Measurements from ENCODE around the gene GALNTL6. TPM values are rescaled to one million over a fixed set of nuclear protein-coding genes. Genes with fewer than 3 reads are reported as not detected.

GALNTL6 gene
- polyA plus RNA-seq, 1 donor from 2014 or later: 14.9 TPM

GRCh38 chr4:172892300-172892699 lies 1079.1 kb downstream of the GALNTL6 start:
- Histone ChIP-seq H3K27me3 (ENCODE audit: insufficient read depth, low read depth, low read length) (no peaks in the 10 kb centered on the region), H3F3A (ENCODE audit: insufficient read depth, low read length, poor library complexity, severe bottlenecking) (no peaks in the 10 kb centered on the region), H3K9me3 (ENCODE audit: low read length) (no peaks in the 10 kb centered on the region), H2AFZ (ENCODE audit: low read depth, low read length) (no peak overlapping the region), H3K4me3 (ENCODE audit: low read length) (no peak overlapping the region), H3K9me2 (ENCODE audit: insufficient read depth, low read length) (no peaks in the 10 kb centered on the region), H3K4me2 (ENCODE audit: low read length) (no peak overlapping the region), H3K79me2 (replicated peaks; ENCODE audit: insufficient read depth, low read length) (no peaks in the 10 kb centered on the region), H3K9ac (ENCODE audit: low read length) (no peak overlapping the region), H3K36me3 (ENCODE audit: insufficient read depth, low read length) (no peaks in the 10 kb centered on the region), H4K20me1 (ENCODE audit: insufficient read depth) (no peaks in the 10 kb centered on the region), H3K27ac (ENCODE audit: low read length) (no peak overlapping the region)
- TF ChIP-seq, protein P1, sequence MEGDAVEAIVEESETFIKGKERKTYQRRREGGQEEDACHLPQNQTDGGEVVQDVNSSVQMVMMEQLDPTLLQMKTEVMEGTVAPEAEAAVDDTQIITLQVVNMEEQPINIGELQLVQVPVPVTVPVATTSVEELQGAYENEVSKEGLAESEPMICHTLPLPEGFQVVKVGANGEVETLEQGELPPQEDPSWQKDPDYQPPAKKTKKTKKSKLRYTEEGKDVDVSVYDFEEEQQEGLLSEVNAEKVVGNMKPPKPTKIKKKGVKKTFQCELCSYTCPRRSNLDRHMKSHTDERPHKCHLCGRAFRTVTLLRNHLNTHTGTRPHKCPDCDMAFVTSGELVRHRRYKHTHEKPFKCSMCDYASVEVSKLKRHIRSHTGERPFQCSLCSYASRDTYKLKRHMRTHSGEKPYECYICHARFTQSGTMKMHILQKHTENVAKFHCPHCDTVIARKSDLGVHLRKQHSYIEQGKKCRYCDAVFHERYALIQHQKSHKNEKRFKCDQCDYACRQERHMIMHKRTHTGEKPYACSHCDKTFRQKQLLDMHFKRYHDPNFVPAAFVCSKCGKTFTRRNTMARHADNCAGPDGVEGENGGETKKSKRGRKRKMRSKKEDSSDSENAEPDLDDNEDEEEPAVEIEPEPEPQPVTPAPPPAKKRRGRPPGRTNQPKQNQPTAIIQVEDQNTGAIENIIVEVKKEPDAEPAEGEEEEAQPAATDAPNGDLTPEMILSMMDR (IDR thresholded peaks at IDR 0.05; ENCODE audit: poor library complexity, severe bottlenecking): no peak
- TF ChIP-seq TAF1 (IDR thresholded peaks at IDR 0.05; ENCODE audit: low read depth) (no peak), MXI1 (conservative IDR thresholded peaks at IDR 0.05; ENCODE audit: poor library complexity, severe bottlenecking) (no peak), EP300 (conservative IDR thresholded peaks at IDR 0.05; ENCODE audit: poor library complexity, severe bottlenecking) (no peak), RAD21 (conservative IDR thresholded peaks at IDR 0.05) (no peak)

GRCh38 chr4:172895699-172896098 lies 1082.5 kb downstream of the GALNTL6 start:
- no peaks in the 10 kb centered on the region for H3K27me3 ChIP-seq (ENCODE audit: insufficient read depth, low read depth, low read length)
- no peaks in the 10 kb centered on the region for H3K9me3 ChIP-seq (ENCODE audit: low read length)
- H3K4me2 ChIP-seq (ENCODE audit: low read length): no peak overlapping the region
- H4K20me1 ChIP-seq (ENCODE audit: insufficient read depth): no peaks in the 10 kb centered on the region
- H3K9me2 ChIP-seq (ENCODE audit: insufficient read depth, low read length): no peaks in the 10 kb centered on the region
- TF ChIP-seq TAF1 (IDR thresholded peaks at IDR 0.05; ENCODE audit: low read depth) (no peak), POLR2AphosphoS5 (IDR thresholded peaks at IDR 0.05) (no peak), MXI1 (conservative IDR thresholded peaks at IDR 0.05; ENCODE audit: poor library complexity, severe bottlenecking) (no peak), RAD21 (conservative IDR thresholded peaks at IDR 0.05) (no peak), SMC3 (conservative IDR thresholded peaks at IDR 0.05; ENCODE audit: poor library complexity) (no peak), EP300 (conservative IDR thresholded peaks at IDR 0.05; ENCODE audit: poor library complexity, severe bottlenecking) (no peak), EZH2 (IDR thresholded peaks at IDR 0.05; ENCODE audit: borderline replicate concordance, insufficient read depth, low read length, poor library complexity, severe bottlenecking) (no peak)
- TF ChIP-seq, protein P1 (IDR thresholded peaks at IDR 0.05; ENCODE audit: poor library complexity, severe bottlenecking): no peak
- TF ChIP-seq, protein P2, sequence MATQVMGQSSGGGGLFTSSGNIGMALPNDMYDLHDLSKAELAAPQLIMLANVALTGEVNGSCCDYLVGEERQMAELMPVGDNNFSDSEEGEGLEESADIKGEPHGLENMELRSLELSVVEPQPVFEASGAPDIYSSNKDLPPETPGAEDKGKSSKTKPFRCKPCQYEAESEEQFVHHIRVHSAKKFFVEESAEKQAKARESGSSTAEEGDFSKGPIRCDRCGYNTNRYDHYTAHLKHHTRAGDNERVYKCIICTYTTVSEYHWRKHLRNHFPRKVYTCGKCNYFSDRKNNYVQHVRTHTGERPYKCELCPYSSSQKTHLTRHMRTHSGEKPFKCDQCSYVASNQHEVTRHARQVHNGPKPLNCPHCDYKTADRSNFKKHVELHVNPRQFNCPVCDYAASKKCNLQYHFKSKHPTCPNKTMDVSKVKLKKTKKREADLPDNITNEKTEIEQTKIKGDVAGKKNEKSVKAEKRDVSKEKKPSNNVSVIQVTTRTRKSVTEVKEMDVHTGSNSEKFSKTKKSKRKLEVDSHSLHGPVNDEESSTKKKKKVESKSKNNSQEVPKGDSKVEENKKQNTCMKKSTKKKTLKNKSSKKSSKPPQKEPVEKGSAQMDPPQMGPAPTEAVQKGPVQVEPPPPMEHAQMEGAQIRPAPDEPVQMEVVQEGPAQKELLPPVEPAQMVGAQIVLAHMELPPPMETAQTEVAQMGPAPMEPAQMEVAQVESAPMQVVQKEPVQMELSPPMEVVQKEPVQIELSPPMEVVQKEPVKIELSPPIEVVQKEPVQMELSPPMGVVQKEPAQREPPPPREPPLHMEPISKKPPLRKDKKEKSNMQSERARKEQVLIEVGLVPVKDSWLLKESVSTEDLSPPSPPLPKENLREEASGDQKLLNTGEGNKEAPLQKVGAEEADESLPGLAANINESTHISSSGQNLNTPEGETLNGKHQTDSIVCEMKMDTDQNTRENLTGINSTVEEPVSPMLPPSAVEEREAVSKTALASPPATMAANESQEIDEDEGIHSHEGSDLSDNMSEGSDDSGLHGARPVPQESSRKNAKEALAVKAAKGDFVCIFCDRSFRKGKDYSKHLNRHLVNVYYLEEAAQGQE (IDR thresholded peaks at IDR 0.05; ENCODE audit: borderline replicate concordance): no peak
- no peak overlapping the region for H3K4me3 ChIP-seq (ENCODE audit: low read length)
- H3K9ac ChIP-seq (ENCODE audit: low read length): no peak overlapping the region
- no peaks in the 10 kb centered on the region for H3K79me2 ChIP-seq (replicated peaks; ENCODE audit: insufficient read depth, low read length)
- H3F3A ChIP-seq (ENCODE audit: insufficient read depth, low read length, poor library complexity, severe bottlenecking): no peaks in the 10 kb centered on the region
- H3K27ac ChIP-seq (ENCODE audit: low read length): no peak overlapping the region
- H2AFZ ChIP-seq (ENCODE audit: low read depth, low read length): no peak overlapping the region
- H3K36me3 ChIP-seq (ENCODE audit: insufficient read depth, low read length): no peaks in the 10 kb centered on the region
